Endothelial cell of umbilical vein (primary cell): Measurements from ENCODE around the gene RNASEH2B. TPM values are rescaled to one million over a fixed set of nuclear protein-coding genes. Genes with fewer than 3 reads are reported as not detected.

ENCODE experiments used
- BruUV-seq: library from RNA; stranded (reverse); fragments of 400-500 nt; replicated peaks from 2 replicates; lab custom pipeline; 2021; lab: Mats Ljungman, UMichigan
- CTCF ChIA-PET: fragments of 300-600, 350-600 bp; sonication (Branson Sonifier 250); formaldehyde crosslinking; loops from one replicate; lab custom pipeline; 2021; ENCODE audit warnings: antibody characterized with exemption, inconsistent platforms; lab: Charles Lee
- POLR2A ChIA-PET: fragments of 300-600, 350-600 bp; sonication (Branson Sonifier 250); formaldehyde crosslinking; loops from one replicate; lab custom pipeline; 2021; ENCODE audit warnings: antibody characterized with exemption, inconsistent platforms; lab: Charles Lee
- DNase-seq: peaks from one replicate; pipeline ENCODE4 v3.0.0-alpha.2; 2011; ENCODE audit warnings: low read depth, low spot score
- FAIRE-seq: peaks from 2 replicates; lab custom pipeline; 2011; peaks lifted over from hg19 to GRCh38; lab: Jason Lieb, UNC
- H2AFZ ChIP-seq: 2 replicates; pipeline ENCODE4 v1.6.0; 2012; ENCODE audit warnings: low read depth, low read length, control low read depth, inconsistent platforms
- H3K27ac ChIP-seq: 2 replicates; pipeline ENCODE4 v1.5.1; 2011; ENCODE audit warnings: low read depth, mild to moderate bottlenecking, control low read depth, low read length, moderate library complexity; ENCODE audit not compliant: insufficient read depth
- H3K27me3 ChIP-seq, 2 experiments: 2 replicates each; pipeline versions ENCODE4 v1.6.0 to v1.6.1; 2011; ENCODE audit warnings: low read length in 2 of 2, mixed read lengths in 1 of 2; ENCODE audit not compliant: control insufficient read depth in 2 of 2, insufficient read depth in 2 of 2
- H3K36me3 ChIP-seq, 2 experiments: 2 replicates in 1 of 2; 3 replicates in 1 of 2; pipeline ENCODE4 v1.5.1; 2011; ENCODE audit warnings: low read length in 2 of 2, mild to moderate bottlenecking in 1 of 2, moderate library complexity in 1 of 2; ENCODE audit not compliant: control insufficient read depth in 2 of 2, insufficient read depth in 2 of 2; ENCODE audit errors: extremely low read depth in 1 of 2
- H3K4me1 ChIP-seq: 3 replicates; pipeline ENCODE4 v1.5.1; 2011; ENCODE audit warnings: mild to moderate bottlenecking, low read length; ENCODE audit not compliant: control insufficient read depth, insufficient read depth; ENCODE audit errors: extremely low read depth
- H3K4me2 ChIP-seq: 2 replicates; pipeline ENCODE4 v1.6.1; 2011; ENCODE audit warnings: low read length, control low read depth, mixed read lengths; ENCODE audit not compliant: insufficient read depth
- H3K4me3 ChIP-seq, 3 experiments: fragments of 200-600 bp in 1 of 3; sonication (generic), shearing (Covaris generic) in 1 of 3; replicated peaks in 1 of 3; 2 replicates each; pipeline ENCODE4 v1.5.1; 2011 to 2016; ENCODE audit warnings: control low read depth in 3 of 3, low read length in 3 of 3, mild to moderate bottlenecking in 2 of 3, inconsistent platforms in 1 of 3, low read depth in 1 of 3, moderate library complexity in 1 of 3; ENCODE audit not compliant: insufficient read depth in 1 of 3
- H3K79me2 ChIP-seq: 2 replicates; pipeline ENCODE4 v1.6.0; 2012; ENCODE audit warnings: low read length, inconsistent platforms; ENCODE audit not compliant: control insufficient read depth, insufficient read depth
- H3K9ac ChIP-seq: replicated peaks from 2 replicates; pipeline ENCODE3; 2011; ENCODE audit warnings: low read length, control low read depth; ENCODE audit not compliant: insufficient read depth; ENCODE audit errors: extremely low read depth
- H3K9me1 ChIP-seq: replicated peaks from 3 replicates; pipeline ENCODE4 v1.6.0; 2011; ENCODE audit warnings: mild to moderate bottlenecking, low read length; ENCODE audit not compliant: control insufficient read depth, insufficient read depth; ENCODE audit errors: extremely low read depth
- H3K9me3 ChIP-seq: replicated peaks from 2 replicates; pipeline ENCODE4 v1.5.1; 2012; ENCODE audit warnings: low read length, inconsistent platforms; ENCODE audit not compliant: control insufficient read depth, insufficient read depth
- H4K20me1 ChIP-seq: replicated peaks from 2 replicates; pipeline ENCODE3; 2011; ENCODE audit warnings: mild to moderate bottlenecking, low read length; ENCODE audit not compliant: control insufficient read depth, insufficient read depth; ENCODE audit errors: extremely low read depth
- CTCF ChIP-seq, 2 donors: IDR thresholded peaks; 1 replicate in 1 of 2; 2 replicates in 1 of 2; pipeline ENCODE4 v1.5.1; 2011; ENCODE audit warnings: low read length in 2 of 2, mild to moderate bottlenecking in 2 of 2, moderate library complexity in 2 of 2, control low read depth in 1 of 2, inconsistent platforms in 1 of 2, low read depth in 1 of 2; ENCODE audit not compliant: insufficient read depth in 1 of 2; ENCODE audit errors: extremely low read depth in 1 of 2
- EZH2 ChIP-seq: IDR thresholded peaks from 2 replicates; pipeline ENCODE4 v1.6.1; 2012; ENCODE audit warnings: borderline replicate concordance, low read depth, mild to moderate bottlenecking, moderate library complexity, low read length, inconsistent platforms; ENCODE audit not compliant: severe bottlenecking
- FOS ChIP-seq: IDR thresholded peaks from 2 replicates; pipeline ENCODE4 v1.6.1; 2011; ENCODE audit warnings: mild to moderate bottlenecking, low read length, moderate library complexity, borderline replicate concordance; ENCODE audit not compliant: insufficient read depth
- GATA2 ChIP-seq: IDR thresholded peaks from 2 replicates; pipeline ENCODE4 v1.7.0; 2011; ENCODE audit warnings: low read depth, mild to moderate bottlenecking, moderate library complexity, mixed read lengths, low read length; ENCODE audit not compliant: insufficient read length, insufficient read depth
- JUN ChIP-seq: IDR thresholded peaks from 2 replicates; pipeline ENCODE4 v1.6.1; 2011; ENCODE audit warnings: borderline replicate concordance, low read depth; ENCODE audit not compliant: insufficient read length, insufficient read depth
- MAX ChIP-seq: IDR thresholded peaks from 2 replicates; pipeline ENCODE4 v1.6.1; 2011; ENCODE audit not compliant: insufficient read depth, insufficient read length
- MYC ChIP-seq: IDR thresholded peaks from one replicate; pipeline ENCODE4 v1.6.1; 2011; ENCODE audit warnings: mild to moderate bottlenecking, low read depth, low read length
- POLR2A ChIP-seq: IDR thresholded peaks from 2 replicates; pipeline ENCODE4 v1.6.1; 2012; ENCODE audit warnings: low read depth, mild to moderate bottlenecking, control low read depth, low read length
- POLR2AphosphoS5 ChIP-seq: IDR thresholded peaks from 2 replicates; pipeline ENCODE4 v1.6.1; 2012; ENCODE audit warnings: low read depth, mild to moderate bottlenecking, control low read depth, low read length, moderate library complexity; ENCODE audit not compliant: insufficient read depth
- dilution Hi-C: fragments of 300-500 bp; cut with MboI; formaldehyde crosslinking; loops from one replicate; pipeline ENCODE4 v1.15.0; 2019; ENCODE audit warnings: low sequenced_read_pairs; ENCODE audit not compliant: extremely low pct_ligation_motif_present
- intact Hi-C: fragments of 100-400 bp; cut with micrococcal nuclease; formaldehyde crosslinking; loops from one replicate; pipeline ENCODE4 v1.10.0; 2022
- polyA plus RNA-seq, 4 experiments: library from polyadenylated mRNA; depleted of rRNA in 3 of 4; stranded (reverse) in 3 of 4; unstranded in 1 of 4; fragments of >200 nt; gene quantifications; 2 replicates each; pipeline versions ENCODE4 v1.2.1 to v1.2.3, GENCODE V29; 2011 to 2012; ENCODE audit warnings: missing spikeins in 1 of 4
- total RNA-seq: library from RNA; stranded (reverse); gene quantifications from 2 replicates; pipeline ENCODE4 v1.2.3, GENCODE V29; 2021

The RNASEH2B gene
- total and polyA plus RNA-seq, 2 donors (not counting 3 experiments of a cell fraction or from before 2014, with no cell fraction given), result 8.9 to 25.1 TPM

GRCh38 chr13:50907781-50908180, 1.8 kb upstream of the RNASEH2B start:
- Histone ChIP-seq H4K20me1 (no peaks in the 10 kb centered on the region), H3K36me3 (no peaks in the 10 kb centered on the region), H3K9me3 (no peaks in the 10 kb centered on the region), H3K79me2 (peaks cover 14% of the 10 kb centered on the region), H3K27ac (no peak overlapping the region), H3K4me1 (peaks cover 20% of the 10 kb centered on the region), H3K27me3 (no peaks in the 10 kb centered on the region), H3K9me1 (no peaks in the 10 kb centered on the region), H3K4me3 (no peak overlapping the region), H3K9ac (no peak overlapping the region), H2AFZ (no peak overlapping the region), H3K4me2 (no peak overlapping the region)
- ChIA-PET CTCF (no interaction called here), POLR2A (no interaction called here)
- dilution Hi-C loops, result no loop called here
- intact Hi-C loops, result no loop called here
- DNase-seq (no peak), FAIRE-seq (no peak)
- BruUV-seq, result no TSS peak
- TF ChIP-seq MAX (no peak), EZH2 (no peak), POLR2AphosphoS5 (no peak), GATA2 (no peak), FOS (no peak), JUN (no peak), POLR2A (no peak), MYC (no peak), CTCF (IDR thresholded peaks at IDR 0.05; ENCODE audit: extremely low read depth in 1 of 2, insufficient read depth in 1 of 2, low read depth in 1 of 2, low read length in 2 of 2) (no peak)
